Fibroblast of pulmonary artery (primary cell): ENCODE results near the gene PRKRA.

Experiments used
- DNase-seq: peaks from one replicate; pipeline ENCODE4 v3.0.0-alpha.2; 2010; ENCODE audit warnings: low read depth
- H3K4me3 ChIP-seq: replicated peaks from 2 replicates; pipeline ENCODE4 v1.5.1; 2011; ENCODE audit warnings: low read depth, mild to moderate bottlenecking, control low read depth, low read length, moderate library complexity
- TF ChIP-seq, protein P1 (sequence below): IDR thresholded peaks from 2 replicates; pipeline ENCODE4 v1.5.1; 2011; ENCODE audit warnings: mild to moderate bottlenecking, control low read depth, low read length, inconsistent platforms; ENCODE audit errors: missing control alignments

PRKRA gene

DNA sequence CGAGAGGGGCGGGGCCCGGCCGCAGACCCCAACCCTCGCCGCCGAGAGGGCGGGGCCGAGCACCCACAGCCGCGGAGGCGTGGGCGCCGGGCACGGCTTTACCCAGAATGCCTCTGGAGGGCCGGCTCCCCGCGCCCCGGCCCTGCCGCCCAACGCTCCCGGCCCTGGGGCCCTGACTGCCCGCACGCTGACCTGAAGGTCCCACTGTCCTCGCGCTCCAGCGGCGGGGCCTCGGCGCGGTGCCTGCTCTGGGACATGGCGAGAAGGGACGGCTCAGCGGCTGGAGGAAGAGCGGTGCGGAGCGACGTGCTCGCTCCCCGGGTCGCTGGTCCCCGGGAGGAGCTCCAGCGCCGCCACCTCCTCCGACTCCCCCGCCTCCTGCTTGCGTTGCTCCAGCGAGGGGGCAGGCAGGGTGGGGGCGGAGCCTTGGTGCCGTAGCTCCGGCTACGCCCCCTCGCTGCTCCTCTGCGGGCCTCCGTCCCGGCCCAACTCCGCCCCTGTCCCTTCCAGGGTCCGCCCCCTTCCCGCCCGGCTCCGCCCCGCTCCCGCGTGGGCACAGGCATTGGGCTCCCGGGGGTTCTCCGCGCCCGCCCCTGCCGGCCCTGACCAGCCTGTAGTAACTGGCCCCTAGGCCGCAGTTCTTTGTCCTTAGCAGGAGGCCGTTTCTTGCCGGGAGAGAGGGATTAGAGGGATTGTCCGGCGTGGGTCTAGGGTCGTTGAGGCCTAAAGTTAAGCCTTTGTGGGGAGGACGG lies at the start of gene PRKRA, which contains the start of gene PJVK:
PRKRA (minus strand) TSS at position 402 of the 752 bp plus-strand sequence; CDS start at position 257, 145 bp downstream.
PJVK (plus strand) TSS at position 605 of the 752 bp plus-strand sequence. CDS start 2,032 bp downstream, outside the sequence.
- H3K4me3 ChIP-seq, result peak within 1 kb of the TSS; percentile 84
- peak; percentile 98 for DNase-seq
- TF ChIP-seq, protein P1, sequence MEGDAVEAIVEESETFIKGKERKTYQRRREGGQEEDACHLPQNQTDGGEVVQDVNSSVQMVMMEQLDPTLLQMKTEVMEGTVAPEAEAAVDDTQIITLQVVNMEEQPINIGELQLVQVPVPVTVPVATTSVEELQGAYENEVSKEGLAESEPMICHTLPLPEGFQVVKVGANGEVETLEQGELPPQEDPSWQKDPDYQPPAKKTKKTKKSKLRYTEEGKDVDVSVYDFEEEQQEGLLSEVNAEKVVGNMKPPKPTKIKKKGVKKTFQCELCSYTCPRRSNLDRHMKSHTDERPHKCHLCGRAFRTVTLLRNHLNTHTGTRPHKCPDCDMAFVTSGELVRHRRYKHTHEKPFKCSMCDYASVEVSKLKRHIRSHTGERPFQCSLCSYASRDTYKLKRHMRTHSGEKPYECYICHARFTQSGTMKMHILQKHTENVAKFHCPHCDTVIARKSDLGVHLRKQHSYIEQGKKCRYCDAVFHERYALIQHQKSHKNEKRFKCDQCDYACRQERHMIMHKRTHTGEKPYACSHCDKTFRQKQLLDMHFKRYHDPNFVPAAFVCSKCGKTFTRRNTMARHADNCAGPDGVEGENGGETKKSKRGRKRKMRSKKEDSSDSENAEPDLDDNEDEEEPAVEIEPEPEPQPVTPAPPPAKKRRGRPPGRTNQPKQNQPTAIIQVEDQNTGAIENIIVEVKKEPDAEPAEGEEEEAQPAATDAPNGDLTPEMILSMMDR, result no peak

DNA sequence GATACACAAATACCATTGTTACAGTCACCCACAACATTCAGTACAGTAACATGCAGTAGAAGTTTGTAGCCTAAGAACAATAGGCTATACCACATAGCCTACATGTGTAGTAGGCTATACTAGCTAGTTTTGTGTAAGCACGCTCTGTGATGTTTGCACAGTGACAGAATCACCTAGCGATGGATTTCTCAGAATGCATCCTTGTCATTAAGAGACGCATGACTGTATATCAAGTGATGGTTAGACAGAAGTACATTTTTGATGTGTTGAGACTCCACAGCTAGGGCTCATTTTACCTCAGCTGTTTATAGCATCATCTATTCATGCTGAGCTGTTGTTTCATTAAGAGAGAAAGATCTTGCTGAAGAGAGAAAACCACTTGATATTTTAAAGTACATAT lies 48.7 kb upstream of the PRKRA start:
- no peak for DNase-seq
- H3K4me3 ChIP-seq, result no peak overlapping the region
- TF ChIP-seq, protein P1, result no peak

DNA sequence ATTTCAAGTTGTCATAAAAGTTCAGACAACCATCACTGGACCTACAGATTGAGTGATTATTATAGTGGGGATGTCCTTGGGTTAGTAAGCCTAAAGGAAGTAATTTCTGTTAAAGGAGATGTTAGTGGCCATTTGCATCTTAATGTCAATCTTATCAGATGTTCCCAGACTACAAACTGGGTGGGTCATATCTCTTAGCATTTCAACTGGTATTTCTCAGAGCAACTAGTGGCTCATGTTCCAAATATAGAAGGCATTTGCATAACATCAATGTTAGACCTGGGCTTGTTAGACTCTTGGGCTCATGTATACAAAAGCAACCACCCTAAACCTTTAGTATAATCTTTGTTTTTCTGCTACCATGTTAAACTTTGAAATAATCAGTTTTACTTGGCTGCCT lies 47.2 kb upstream of the PRKRA start:
- no peak for DNase-seq
- TF ChIP-seq, protein P1, result no peak
- H3K4me3 ChIP-seq, result no peak overlapping the region

DNA sequence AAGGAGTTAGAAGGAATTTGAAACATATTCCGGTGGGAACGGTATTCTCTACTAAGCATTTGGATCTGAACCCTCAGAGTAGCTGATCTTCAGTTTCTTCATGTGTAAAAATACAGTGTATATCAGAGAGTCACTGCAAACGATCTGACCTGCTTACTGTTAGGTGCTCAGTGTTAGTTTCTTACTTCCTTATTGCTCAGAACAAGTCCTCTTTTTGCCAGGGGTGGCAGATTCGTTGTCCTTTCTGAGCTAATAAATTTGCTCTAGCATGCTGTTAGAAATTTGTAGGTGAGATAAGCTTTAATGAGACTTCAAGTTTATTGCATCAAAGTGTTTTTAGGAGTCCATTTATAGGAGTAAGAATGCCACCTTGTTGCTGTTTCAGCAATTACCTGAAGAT lies 45.1 kb upstream of the PRKRA start:
- DNase-seq, result no peak
- no peak overlapping the region for H3K4me3 ChIP-seq
- TF ChIP-seq, protein P1, result no peak

DNA sequence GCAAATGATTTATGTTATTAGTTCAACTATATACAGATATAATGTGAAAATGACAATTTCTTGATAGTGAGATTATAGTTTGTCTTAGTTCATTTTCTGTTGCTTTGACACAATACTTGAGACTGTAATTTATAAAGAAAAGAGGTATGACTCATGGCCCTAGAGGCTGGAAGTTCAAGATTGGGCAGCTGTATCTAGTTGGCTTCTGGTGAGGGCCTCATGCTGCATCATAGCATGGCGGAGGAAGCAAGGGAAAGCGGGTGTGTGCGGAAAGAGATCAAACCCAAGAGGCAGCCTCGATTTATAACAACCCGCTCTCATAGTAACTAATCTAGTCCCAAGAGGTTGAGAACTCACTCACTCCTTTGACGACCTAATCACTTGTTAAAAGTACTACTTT lies 40.6 kb upstream of the PRKRA start:
- no peak overlapping the region for H3K4me3 ChIP-seq
- no peak for DNase-seq
- TF ChIP-seq, protein P1, result no peak

DNA sequence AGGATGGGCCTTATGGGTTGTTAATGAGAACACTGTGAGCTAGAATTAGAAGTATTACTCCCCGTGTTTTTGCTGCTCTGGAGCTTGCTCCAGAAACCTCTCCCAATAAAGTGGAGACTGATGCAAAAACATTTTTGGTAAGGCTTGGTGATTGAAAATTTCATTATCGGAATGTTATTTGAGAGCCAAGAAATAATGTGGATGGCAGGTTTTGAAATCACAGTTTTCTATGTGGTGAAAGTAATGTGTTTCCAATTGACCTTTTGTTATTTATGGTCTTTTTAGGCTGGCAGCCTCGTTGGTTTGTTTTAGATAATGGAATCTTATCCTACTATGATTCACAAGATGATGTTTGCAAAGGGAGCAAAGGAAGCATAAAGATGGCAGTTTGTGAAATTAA lies 34.4 kb upstream of the PRKRA start:
- TF ChIP-seq, protein P1, result no peak
- no peak for DNase-seq

More for the DNA sequence above, 34.4 kb upstream of the PRKRA start:
- no peak overlapping the region for H3K4me3 ChIP-seq
